Panc1 (cell line): ENCODE data around the gene GLCCI1.

ENCODE experiments used
- CTCF ChIP-seq: fragments of 450-650 bp; IDR thresholded peaks from 2 replicates; pipeline ENCODE4 v1.5.1; 2017; ENCODE audit warnings: mild to moderate bottlenecking
- POLR2AphosphoS5 ChIP-seq: IDR thresholded peaks from 2 replicates; pipeline ENCODE4 v1.6.1; 2012; ENCODE audit warnings: mild to moderate bottlenecking, low read depth, low read length, moderate library complexity

- TF ChIP-seq CTCF (no peak), POLR2AphosphoS5 (no peak)
Measured at GRCh38 chr7:8082762-8083161, 114.2 kb downstream of the GLCCI1 start.
